OCI-LY3 (cell line): ENCODE results near the gene HOXC6.

Source experiments
- CTCF ChIP-seq: fragments of 200-600, 300-600 bp; sonication (generic); IDR thresholded peaks from 2 replicates; pipeline ENCODE4 v1.5.1; 2014; ENCODE audit warnings: antibody characterized with exemption, low read length, low read depth
- EZH2phosphoT487 ChIP-seq: fragments of 200-600 bp; shearing (Covaris generic); IDR thresholded peaks from 2 replicates; pipeline ENCODE4 v1.6.1; 2018; ENCODE audit warnings: antibody characterized with exemption, mixed run types, low read depth

DNA sequence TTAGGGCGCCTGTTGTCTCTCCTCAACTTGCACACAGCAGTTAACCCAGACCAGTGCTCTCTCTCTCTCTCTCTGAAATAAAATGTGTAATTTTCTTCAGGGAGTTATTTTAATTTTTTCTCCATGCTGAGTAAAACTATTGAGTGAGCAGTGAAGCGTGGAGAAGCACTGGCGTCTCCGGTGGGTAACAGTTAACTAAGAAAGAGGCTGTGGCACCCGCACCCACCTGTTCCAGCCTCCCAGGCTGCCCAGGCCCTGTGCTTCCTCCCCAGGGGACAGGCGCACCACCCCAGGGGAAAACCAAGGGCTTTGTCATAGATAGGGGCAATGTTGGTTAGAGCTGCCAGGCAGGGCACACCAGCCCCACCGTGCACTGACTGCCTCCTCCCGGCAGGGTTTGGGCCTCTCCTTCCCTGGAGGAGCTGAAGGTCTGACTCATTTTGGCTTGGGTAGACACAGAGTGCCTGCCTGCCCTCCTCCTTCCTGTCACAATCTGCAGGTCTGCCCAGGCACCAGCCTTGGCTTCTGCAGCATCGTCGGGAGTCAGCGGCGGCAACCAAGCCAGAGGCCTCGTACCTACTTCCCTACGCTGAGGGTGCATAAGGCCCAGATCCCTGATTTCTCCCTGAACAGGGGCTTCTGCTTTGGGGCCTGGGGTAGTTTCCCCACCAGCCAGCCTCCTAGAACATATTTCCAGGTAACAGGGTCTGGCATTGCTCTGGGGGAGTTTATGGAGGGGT, 8.6 kb downstream of the HOXC6 start:
- no peak for TF ChIP-seq CTCF
- no peak for TF ChIP-seq EZH2phosphoT487
